ENCODE data around the gene EEF1AKMT3.

DNA sequence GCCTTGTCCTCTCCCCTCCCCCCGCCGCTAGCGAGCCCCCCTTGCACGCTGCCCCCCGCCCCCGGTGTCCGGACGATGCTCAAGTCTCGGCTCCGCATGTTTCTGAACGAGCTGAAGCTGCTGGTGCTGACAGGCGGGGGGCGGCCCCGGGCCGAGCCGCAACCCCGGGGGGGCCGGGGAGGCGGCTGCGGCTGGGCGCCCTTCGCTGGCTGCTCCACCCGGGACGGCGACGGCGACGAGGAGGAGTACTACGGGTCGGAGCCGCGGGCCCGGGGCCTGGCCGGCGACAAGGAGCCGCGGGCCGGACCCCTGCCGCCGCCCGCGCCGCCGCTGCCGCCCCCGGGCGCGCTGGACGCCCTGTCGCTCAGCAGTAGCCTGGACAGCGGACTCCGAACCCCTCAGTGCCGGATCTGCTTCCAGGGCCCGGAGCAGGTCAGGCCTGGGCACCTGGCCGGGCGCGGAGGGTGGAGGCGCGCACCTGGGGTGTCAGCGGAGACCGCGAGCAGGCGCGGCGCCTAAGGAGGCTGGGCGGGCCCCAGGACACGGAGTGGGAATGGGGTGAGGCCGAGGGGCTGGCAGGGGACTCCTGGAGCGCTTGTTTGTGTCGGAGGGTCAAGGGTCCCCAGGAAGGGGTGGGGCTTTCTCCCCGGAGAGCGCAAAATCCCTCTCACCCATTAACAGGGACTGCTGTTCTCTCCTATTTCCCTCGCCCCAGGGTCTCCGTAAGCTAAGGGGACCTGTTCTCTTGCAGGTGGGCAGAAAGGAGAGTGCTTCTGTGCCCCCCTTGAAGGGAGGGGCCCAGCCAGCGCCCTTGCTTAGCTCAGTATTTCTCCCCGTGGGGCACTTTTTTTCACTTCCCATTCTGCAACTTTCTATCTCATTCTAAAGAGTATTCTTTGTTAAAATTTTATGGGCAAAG lies 16.7 kb upstream of the EEF1AKMT3 start:
- TF ChIP-seq, protein P1, sequence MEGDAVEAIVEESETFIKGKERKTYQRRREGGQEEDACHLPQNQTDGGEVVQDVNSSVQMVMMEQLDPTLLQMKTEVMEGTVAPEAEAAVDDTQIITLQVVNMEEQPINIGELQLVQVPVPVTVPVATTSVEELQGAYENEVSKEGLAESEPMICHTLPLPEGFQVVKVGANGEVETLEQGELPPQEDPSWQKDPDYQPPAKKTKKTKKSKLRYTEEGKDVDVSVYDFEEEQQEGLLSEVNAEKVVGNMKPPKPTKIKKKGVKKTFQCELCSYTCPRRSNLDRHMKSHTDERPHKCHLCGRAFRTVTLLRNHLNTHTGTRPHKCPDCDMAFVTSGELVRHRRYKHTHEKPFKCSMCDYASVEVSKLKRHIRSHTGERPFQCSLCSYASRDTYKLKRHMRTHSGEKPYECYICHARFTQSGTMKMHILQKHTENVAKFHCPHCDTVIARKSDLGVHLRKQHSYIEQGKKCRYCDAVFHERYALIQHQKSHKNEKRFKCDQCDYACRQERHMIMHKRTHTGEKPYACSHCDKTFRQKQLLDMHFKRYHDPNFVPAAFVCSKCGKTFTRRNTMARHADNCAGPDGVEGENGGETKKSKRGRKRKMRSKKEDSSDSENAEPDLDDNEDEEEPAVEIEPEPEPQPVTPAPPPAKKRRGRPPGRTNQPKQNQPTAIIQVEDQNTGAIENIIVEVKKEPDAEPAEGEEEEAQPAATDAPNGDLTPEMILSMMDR (IDR thresholded peaks at IDR 0.05): no peak
- TF ChIP-seq POLR2A (IDR thresholded peaks at IDR 0.05): no peak

All from testis (tissue), 2 donors.